Smooth muscle cell (in vitro differentiated cells): Measurements from ENCODE around the gene KCNH3. TPM values are rescaled to one million over a fixed set of nuclear protein-coding genes. Genes with fewer than 3 reads are reported as not detected.

Experiments
- DNase-seq: peaks from one replicate; lab custom pipeline; 2025; ENCODE audit not compliant: unreplicated experiment; lab: John Stamatoyannopoulos, UW
- H2AFZ ChIP-seq: fragments of 200-600 bp; sonication (generic); 2 replicates; pipeline ENCODE4 v1.6.0; 2016; ENCODE audit warnings: antibody characterized with exemption, low read depth, mild to moderate bottlenecking
- H3F3A ChIP-seq: fragments of 200-600 bp; sonication (generic); 2 replicates; pipeline ENCODE4 v1.6.0; 2017; ENCODE audit warnings: antibody characterized with exemption, low read depth
- H3K27ac ChIP-seq: fragments of 200-600 bp; sonication (generic); 2 replicates; pipeline ENCODE4 v1.5.1; 2016; ENCODE audit warnings: low read depth, mild to moderate bottlenecking
- H3K27me3 ChIP-seq: fragments of 200-600 bp; sonication (generic); 2 replicates; pipeline ENCODE4 v1.6.1; 2016; ENCODE audit warnings: low read depth, mild to moderate bottlenecking
- H3K36me3 ChIP-seq: fragments of 200-600 bp; sonication (generic); 2 replicates; pipeline ENCODE4 v1.5.1; 2016; ENCODE audit warnings: low read depth
- H3K4me1 ChIP-seq: fragments of 200-600 bp; sonication (generic); 2 replicates; pipeline ENCODE4 v1.5.1; 2016; ENCODE audit warnings: low read depth
- H3K4me2 ChIP-seq: fragments of 200-600 bp; sonication (generic); 2 replicates; pipeline ENCODE4 v1.6.0; 2016; ENCODE audit warnings: mild to moderate bottlenecking
- H3K4me3 ChIP-seq: fragments of 200-600 bp; sonication (generic); 2 replicates; pipeline ENCODE4 v1.5.1; 2016; ENCODE audit warnings: mild to moderate bottlenecking
- H3K79me2 ChIP-seq: fragments of 200-600 bp; sonication (generic); 2 replicates; pipeline ENCODE4 v1.6.0; 2016; ENCODE audit warnings: low read depth, mild to moderate bottlenecking
- H3K9ac ChIP-seq: fragments of 200-600 bp; sonication (generic); 2 replicates; pipeline ENCODE4 v1.6.0; 2016; ENCODE audit warnings: low read depth
- H3K9me3 ChIP-seq: fragments of 200-600 bp; sonication (generic); replicated peaks from 2 replicates; pipeline ENCODE4 v1.5.1; 2016; ENCODE audit warnings: low read depth
- H4K20me1 ChIP-seq: fragments of 200-600 bp; sonication (generic); 2 replicates; pipeline ENCODE4 v1.6.0; 2016; ENCODE audit warnings: low read depth
- WGBS: methylation state at CpG from one replicate; pipeline ENCODE4 v1.1.7; 2016; ENCODE audit warnings: low lambda C conversion rate; 5-methylcytosine and 5-hydroxymethylcytosine counted together
- polyA plus RNA-seq: library from polyadenylated mRNA; unstranded; fragments of >200 nt; fragmentation: Nextera tagmentation; extraction: Ambion mirVana; gene quantifications from 2 replicates; pipeline ENCODE4 v1.2.1, GENCODE V29; 2016
- total RNA-seq: library from RNA; depleted of rRNA; stranded (reverse); fragments of >200 nt; gene quantifications from 2 replicates; pipeline ENCODE4 v1.2.3, GENCODE V29; 2014
- TF ChIP-seq, protein P1 (sequence below): fragments of 200-600 bp; sonication (generic); IDR thresholded peaks from 2 replicates; pipeline ENCODE4 v1.5.1; 2017; ENCODE audit warnings: borderline replicate concordance, mild to moderate bottlenecking, antibody characterized with exemption; ENCODE audit not compliant: insufficient read depth, poor library complexity, severe bottlenecking

Gene KCNH3
- total and polyA plus RNA-seq, 2 experiments from 2014 or later: 0.09 to 0.94 TPM

DNA sequence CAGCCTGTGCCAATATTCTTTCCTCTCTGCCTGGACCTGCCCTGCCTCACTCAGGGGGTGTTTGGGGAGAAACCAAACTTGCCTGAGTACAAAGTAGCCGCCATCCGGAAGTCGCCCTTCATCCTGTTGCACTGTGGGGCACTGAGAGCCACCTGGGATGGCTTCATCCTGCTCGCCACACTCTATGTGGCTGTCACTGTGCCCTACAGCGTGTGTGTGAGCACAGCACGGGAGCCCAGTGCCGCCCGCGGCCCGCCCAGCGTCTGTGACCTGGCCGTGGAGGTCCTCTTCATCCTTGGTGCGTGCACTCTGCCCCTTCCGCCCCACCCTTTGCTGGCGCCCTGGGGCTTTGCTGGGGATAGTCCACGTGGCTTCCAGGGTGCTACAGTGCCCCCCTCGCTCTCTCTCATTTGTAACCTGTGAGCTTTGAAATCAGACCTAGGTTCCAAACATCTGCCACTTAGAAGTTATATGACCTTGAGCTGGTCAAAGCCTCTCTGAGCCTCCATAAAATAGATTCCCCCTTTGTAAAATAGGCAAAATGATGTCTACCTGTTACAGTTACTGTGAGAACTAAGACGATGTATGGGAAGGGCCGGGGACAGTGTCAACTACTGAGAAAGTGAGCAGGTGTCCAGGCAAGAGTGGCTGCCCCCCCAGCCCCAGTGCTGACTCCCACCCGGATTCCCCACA, 4.5 kb downstream of the KCNH3 start:
- no peak overlapping the region for H2AFZ ChIP-seq
- peaks cover 2% of the 10 kb centered on the region for H3K4me1 ChIP-seq
- WGBS: 76% methylated on average over 20 of the region's 20 CpGs

DNA sequence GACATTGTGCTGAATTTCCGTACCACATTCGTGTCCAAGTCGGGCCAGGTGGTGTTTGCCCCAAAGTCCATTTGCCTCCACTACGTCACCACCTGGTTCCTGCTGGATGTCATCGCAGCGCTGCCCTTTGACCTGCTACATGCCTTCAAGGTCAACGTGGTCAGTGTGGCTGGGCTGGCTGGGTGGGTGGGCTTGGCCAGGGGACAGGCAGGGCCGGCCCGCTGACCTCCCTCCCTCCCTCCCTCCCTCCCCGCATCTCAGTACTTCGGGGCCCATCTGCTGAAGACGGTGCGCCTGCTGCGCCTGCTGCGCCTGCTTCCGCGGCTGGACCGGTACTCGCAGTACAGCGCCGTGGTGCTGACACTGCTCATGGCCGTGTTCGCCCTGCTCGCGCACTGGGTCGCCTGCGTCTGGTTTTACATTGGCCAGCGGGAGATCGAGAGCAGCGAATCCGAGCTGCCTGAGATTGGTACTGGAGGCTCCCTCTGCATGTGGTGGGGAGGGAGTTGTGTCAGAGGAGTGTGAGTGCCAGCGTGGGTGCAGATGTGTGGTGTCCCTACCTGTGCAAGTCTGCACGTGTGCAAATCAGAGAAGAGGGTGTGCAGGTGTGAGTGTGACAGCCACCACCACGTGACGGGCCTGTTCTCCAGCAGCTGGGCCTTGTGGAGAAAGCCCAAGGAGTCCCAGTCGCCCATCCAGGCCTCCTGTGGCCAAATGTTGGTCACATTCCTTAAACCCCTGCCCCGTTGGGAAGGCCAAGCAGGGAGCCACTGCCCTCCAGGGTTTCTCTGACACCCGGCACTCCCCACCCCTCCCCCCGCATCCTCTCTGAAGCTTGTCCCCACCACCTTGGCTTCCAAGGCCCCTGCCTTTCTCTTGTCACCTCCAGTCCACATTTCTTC, 5.3 kb downstream of the KCNH3 start:
- H2AFZ ChIP-seq: no peak overlapping the region

More for the DNA sequence above, 4.5 kb downstream of the KCNH3 start:
- Histone ChIP-seq H3K4me3 (no peak overlapping the region), H3K9ac (no peak overlapping the region), H3F3A (no peaks in the 10 kb centered on the region), H4K20me1 (no peaks in the 10 kb centered on the region), H3K79me2 (no peaks in the 10 kb centered on the region), H3K9me3 (no peaks in the 10 kb centered on the region), H3K27me3 (peaks cover 97% of the 10 kb centered on the region), H3K27ac (no peak overlapping the region), H3K4me2 (no peak overlapping the region), H3K36me3 (no peaks in the 10 kb centered on the region)
- DNase-seq: no peak
- TF ChIP-seq, protein P1, sequence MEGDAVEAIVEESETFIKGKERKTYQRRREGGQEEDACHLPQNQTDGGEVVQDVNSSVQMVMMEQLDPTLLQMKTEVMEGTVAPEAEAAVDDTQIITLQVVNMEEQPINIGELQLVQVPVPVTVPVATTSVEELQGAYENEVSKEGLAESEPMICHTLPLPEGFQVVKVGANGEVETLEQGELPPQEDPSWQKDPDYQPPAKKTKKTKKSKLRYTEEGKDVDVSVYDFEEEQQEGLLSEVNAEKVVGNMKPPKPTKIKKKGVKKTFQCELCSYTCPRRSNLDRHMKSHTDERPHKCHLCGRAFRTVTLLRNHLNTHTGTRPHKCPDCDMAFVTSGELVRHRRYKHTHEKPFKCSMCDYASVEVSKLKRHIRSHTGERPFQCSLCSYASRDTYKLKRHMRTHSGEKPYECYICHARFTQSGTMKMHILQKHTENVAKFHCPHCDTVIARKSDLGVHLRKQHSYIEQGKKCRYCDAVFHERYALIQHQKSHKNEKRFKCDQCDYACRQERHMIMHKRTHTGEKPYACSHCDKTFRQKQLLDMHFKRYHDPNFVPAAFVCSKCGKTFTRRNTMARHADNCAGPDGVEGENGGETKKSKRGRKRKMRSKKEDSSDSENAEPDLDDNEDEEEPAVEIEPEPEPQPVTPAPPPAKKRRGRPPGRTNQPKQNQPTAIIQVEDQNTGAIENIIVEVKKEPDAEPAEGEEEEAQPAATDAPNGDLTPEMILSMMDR: no peak

DNA sequence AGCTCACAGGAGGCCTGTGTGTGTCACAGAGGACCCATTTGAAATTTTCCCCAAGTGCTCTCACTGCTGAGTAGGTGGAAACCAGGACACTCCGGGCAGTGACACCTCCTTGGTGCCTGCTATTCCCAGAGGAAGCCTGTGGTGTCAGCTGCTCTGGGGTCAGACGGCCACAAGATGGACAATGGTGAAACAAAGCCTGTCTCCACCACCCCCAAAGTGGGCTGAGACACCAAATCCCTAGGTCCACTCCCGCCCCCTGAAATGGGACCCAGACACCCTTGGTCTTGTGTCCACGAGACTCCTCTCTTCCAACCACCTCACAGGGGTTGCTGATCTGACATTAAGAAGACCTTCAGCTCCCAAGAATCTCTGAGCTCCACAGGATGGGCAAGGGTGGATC, 7.0 kb downstream of the KCNH3 start:
- no peaks in the 10 kb centered on the region for H3K36me3 ChIP-seq
- no peaks in the 10 kb centered on the region for H3F3A ChIP-seq
- no peak overlapping the region for H3K4me3 ChIP-seq
- H3K4me2 ChIP-seq: no peak overlapping the region
- H4K20me1 ChIP-seq: no peaks in the 10 kb centered on the region
- whole genome bisulfite sequencing: 82% methylated on average over 4 of the region's 4 CpGs
- no peaks in the 10 kb centered on the region for H3K79me2 ChIP-seq
- peaks cover 78% of the 10 kb centered on the region for H3K27me3 ChIP-seq
- TF ChIP-seq, protein P1: no peak
- DNase-seq: no peak
- no peak overlapping the region for H3K27ac ChIP-seq
- H2AFZ ChIP-seq: no peak overlapping the region
- H3K9me3 ChIP-seq: no peaks in the 10 kb centered on the region
- H3K9ac ChIP-seq: no peak overlapping the region
- H3K4me1 ChIP-seq: peaks cover 9% of the 10 kb centered on the region

More for the DNA sequence above, 5.3 kb downstream of the KCNH3 start:
- H3K79me2 ChIP-seq: no peaks in the 10 kb centered on the region
- no peaks in the 10 kb centered on the region for H3F3A ChIP-seq
- TF ChIP-seq, protein P1: no peak
- peaks cover 94% of the 10 kb centered on the region for H3K27me3 ChIP-seq
- no peak overlapping the region for H3K27ac ChIP-seq
- H4K20me1 ChIP-seq: no peaks in the 10 kb centered on the region
- no peaks in the 10 kb centered on the region for H3K36me3 ChIP-seq
- no peaks in the 10 kb centered on the region for H3K9me3 ChIP-seq
- no peak overlapping the region for H3K4me2 ChIP-seq
- no peak overlapping the region for H3K4me3 ChIP-seq
- DNase-seq: no peak
- peaks cover 5% of the 10 kb centered on the region for H3K4me1 ChIP-seq
- WGBS: 19% methylated on average over 30 of the region's 39 CpGs
- no peak overlapping the region for H3K9ac ChIP-seq
